CD14-positive monocyte (primary cell): ENCODE results near the gene F13B. TPM values are rescaled to one million over a fixed set of nuclear protein-coding genes. Genes with fewer than 3 reads are reported as not detected.

ENCODE experiments used
- DNase-seq, 3 donors: peaks; one replicate each; pipeline ENCODE4 v3.0.0-alpha.2; 2011 to 2022
- H2AFZ ChIP-seq: 2 replicates; pipeline ENCODE4 v1.6.0; 2012; ENCODE audit warnings: mild to moderate bottlenecking, low read depth, low read length, inconsistent platforms; ENCODE audit not compliant: insufficient read depth, poor library complexity, severe bottlenecking
- H3K27ac ChIP-seq, 2 donors: 1 replicate in 1 of 2; 2 replicates in 1 of 2; pipeline ENCODE4 v1.5.1; 2012 to 2013; ENCODE audit warnings: low read length in 2 of 2, control low read depth in 1 of 2, inconsistent platforms in 1 of 2, low read depth in 1 of 2, mild to moderate bottlenecking in 1 of 2
- H3K27me3 ChIP-seq, 2 donors: one replicate each; pipeline versions ENCODE4 v1.6.0 to v1.6.1; 2011 to 2013; ENCODE audit warnings: low read length in 2 of 2; ENCODE audit not compliant: control insufficient read depth in 2 of 2, insufficient read depth in 2 of 2
- H3K36me3 ChIP-seq, 2 donors: replicated peaks in 1 of 2; 1 replicate in 1 of 2; 2 replicates in 1 of 2; pipeline versions ENCODE4 v1.5.1 to v1.6.1; 2012 to 2013; ENCODE audit warnings: low read length in 2 of 2, control low read depth in 1 of 2, inconsistent platforms in 1 of 2, mild to moderate bottlenecking in 1 of 2; ENCODE audit not compliant: insufficient read depth in 2 of 2, control insufficient read depth in 1 of 2
- H3K4me1 ChIP-seq, 2 donors: 1 replicate in 1 of 2; 2 replicates in 1 of 2; pipeline versions ENCODE4 v1.5.1 to v1.6.1; 2012 to 2013; ENCODE audit warnings: low read length in 2 of 2, control low read depth in 1 of 2, inconsistent platforms in 1 of 2, mild to moderate bottlenecking in 1 of 2, moderate library complexity in 1 of 2; ENCODE audit not compliant: insufficient read depth in 2 of 2, control insufficient read depth in 1 of 2
- H3K4me2 ChIP-seq: replicated peaks from 2 replicates; pipeline ENCODE3; 2012; ENCODE audit warnings: low read length, moderate library complexity, mild to moderate bottlenecking; ENCODE audit not compliant: poor library complexity, severe bottlenecking; ENCODE audit errors: extremely low read depth
- H3K4me3 ChIP-seq, 3 experiments: fragments of 200-600 bp in 1 of 3; sonication (generic) in 1 of 3; replicated peaks in 1 of 3; 1 replicate in 2 of 3; 2 replicates in 1 of 3; pipeline ENCODE4 v1.5.1; 2011 to 2013; ENCODE audit warnings: low read length in 3 of 3, mild to moderate bottlenecking in 3 of 3, control low read depth in 2 of 3, low read depth in 2 of 3, inconsistent platforms in 1 of 3, moderate library complexity in 1 of 3
- H3K79me2 ChIP-seq: 2 replicates; pipeline ENCODE4 v1.6.0; 2012; ENCODE audit warnings: mild to moderate bottlenecking, control low read depth, inconsistent platforms, low read length, moderate library complexity; ENCODE audit not compliant: insufficient read depth
- H3K9ac ChIP-seq: 2 replicates; pipeline ENCODE4 v1.6.0; 2017; ENCODE audit warnings: low read length, mild to moderate bottlenecking; ENCODE audit not compliant: insufficient read depth, poor library complexity, severe bottlenecking
- H3K9me3 ChIP-seq, 2 donors: replicated peaks in 1 of 2; 1 replicate in 1 of 2; 2 replicates in 1 of 2; pipeline versions ENCODE4 v1.5.1 to v1.6.1; 2012 to 2013; ENCODE audit warnings: low read length in 2 of 2, control low read depth in 1 of 2; ENCODE audit not compliant: control insufficient read depth in 1 of 2, insufficient read depth in 1 of 2
- H4K20me1 ChIP-seq: 2 replicates; pipeline ENCODE4 v1.6.0; 2012; ENCODE audit warnings: mild to moderate bottlenecking, low read length, control low read depth, moderate library complexity; ENCODE audit not compliant: insufficient read depth
- H3K27ac Mint-ChIP-seq, 7 donors: one replicate each; pipeline ENCODE4 v1.8.0; 2020; ENCODE audit warnings: mild to moderate bottlenecking in 7 of 7, mixed read lengths in 7 of 7, moderate library complexity in 6 of 7, inconsistent platforms in 2 of 7
- H3K27me3 Mint-ChIP-seq, 3 donors: one replicate each; pipeline ENCODE4 v1.8.0; 2021 to 2022; ENCODE audit warnings: low read depth in 3 of 3, mild to moderate bottlenecking in 3 of 3, mixed read lengths in 3 of 3, moderate library complexity in 3 of 3, inconsistent platforms in 1 of 3
- H3K36me3 Mint-ChIP-seq, 2 donors: one replicate each; pipeline ENCODE4 v1.8.0; 2020; ENCODE audit warnings: mixed read lengths in 2 of 2, inconsistent platforms in 1 of 2, mild to moderate bottlenecking in 1 of 2
- H3K4me1 Mint-ChIP-seq: one replicate; pipeline ENCODE4 v1.8.0; 2020; ENCODE audit warnings: mild to moderate bottlenecking, mixed read lengths
- H3K4me3 Mint-ChIP-seq, 2 donors: one replicate each; pipeline ENCODE4 v1.8.0; 2020; ENCODE audit warnings: mild to moderate bottlenecking in 2 of 2, mixed read lengths in 2 of 2, moderate library complexity in 1 of 2
- H3K9me3 Mint-ChIP-seq, 7 donors: one replicate each; pipeline ENCODE4 v1.8.0; 2020 to 2022; ENCODE audit warnings: mixed read lengths in 7 of 7, mild to moderate bottlenecking in 6 of 7, moderate library complexity in 6 of 7, inconsistent platforms in 2 of 7
- WGBS: methylation state at CpG from one replicate; pipeline ENCODE4 v1.1.5; 2013; ENCODE audit warnings: missing lambda C conversion rate; ENCODE audit not compliant: insufficient coverage; 5-methylcytosine and 5-hydroxymethylcytosine counted together
- intact Hi-C, 2 donors: fragments of 100-400 bp; cut with micrococcal nuclease; formaldehyde crosslinking; loops; one replicate each; pipeline versions ENCODE4 v1.15.0 to v1.15.1; 2023
- polyA plus RNA-seq, 3 donors: library from polyadenylated mRNA; depleted of rRNA in 1 of 3; unstranded in 2 of 3; stranded (reverse) in 1 of 3; fragments of 300-500 nt in 2 of 3; fragments of >200 nt in 1 of 3; fragmentation: Illumina TruSeq in 2 of 3; gene quantifications; 1 replicate in 2 of 3; 2 replicates in 1 of 3; pipeline ENCODE4 v1.2.3, GENCODE V29; 2012 to 2021
- TF ChIP-seq, protein P1 (sequence below): fragments of 200-600 bp; IDR thresholded peaks from one replicate; pipeline ENCODE4 v1.8.0; 2022; ENCODE audit warnings: antibody characterized with exemption, mild to moderate bottlenecking

The F13B gene
- polyA plus RNA-seq, 3 donors, result not detected

DNA sequence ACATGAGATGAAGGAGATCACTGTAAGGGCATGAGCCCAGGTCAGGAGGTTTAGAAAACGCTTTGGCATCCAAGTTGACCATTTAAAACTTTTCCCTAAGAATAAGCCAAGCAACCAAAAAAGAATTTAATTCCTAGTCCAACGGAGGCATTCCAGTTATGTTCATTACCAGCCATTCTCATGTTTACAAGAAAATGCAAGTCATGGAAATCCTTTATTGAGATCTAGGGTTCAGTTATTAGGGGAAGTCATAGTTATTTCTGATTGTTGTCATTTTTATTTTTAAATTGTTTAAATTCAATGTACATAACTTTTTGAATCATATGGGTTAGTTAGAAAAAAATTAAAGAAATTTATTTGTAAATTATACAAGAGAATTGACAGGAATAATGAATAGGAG, 65.2 kb downstream of the F13B start:
- H3K27me3 Mint-ChIP-seq, result peaks cover 0 to 5% (median 0%) of the 10 kb centered on the region in 3 donors
- intact Hi-C loops, result no loop called here
- H3K27me3 ChIP-seq, result no peaks in the 10 kb centered on the region

DNA sequence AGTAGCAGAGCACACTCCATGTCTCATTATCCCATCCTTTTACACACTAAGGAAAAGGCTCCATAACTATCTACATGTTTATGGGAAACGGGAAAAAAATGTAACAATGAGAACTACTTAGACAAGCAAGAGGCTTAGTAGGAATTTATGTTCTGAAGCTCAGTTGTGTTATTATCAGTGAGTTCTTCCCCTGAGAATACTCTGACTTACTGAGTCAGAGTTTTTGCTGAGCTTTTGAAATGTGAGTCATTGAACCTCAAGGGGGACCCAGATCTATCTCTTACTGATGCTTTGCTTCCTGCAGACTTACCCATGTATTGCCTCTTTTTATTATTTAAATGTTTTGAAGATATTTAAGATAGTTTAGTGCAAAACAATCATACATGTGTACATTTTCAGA, 69.6 kb downstream of the F13B start:
- TF ChIP-seq, protein P1, sequence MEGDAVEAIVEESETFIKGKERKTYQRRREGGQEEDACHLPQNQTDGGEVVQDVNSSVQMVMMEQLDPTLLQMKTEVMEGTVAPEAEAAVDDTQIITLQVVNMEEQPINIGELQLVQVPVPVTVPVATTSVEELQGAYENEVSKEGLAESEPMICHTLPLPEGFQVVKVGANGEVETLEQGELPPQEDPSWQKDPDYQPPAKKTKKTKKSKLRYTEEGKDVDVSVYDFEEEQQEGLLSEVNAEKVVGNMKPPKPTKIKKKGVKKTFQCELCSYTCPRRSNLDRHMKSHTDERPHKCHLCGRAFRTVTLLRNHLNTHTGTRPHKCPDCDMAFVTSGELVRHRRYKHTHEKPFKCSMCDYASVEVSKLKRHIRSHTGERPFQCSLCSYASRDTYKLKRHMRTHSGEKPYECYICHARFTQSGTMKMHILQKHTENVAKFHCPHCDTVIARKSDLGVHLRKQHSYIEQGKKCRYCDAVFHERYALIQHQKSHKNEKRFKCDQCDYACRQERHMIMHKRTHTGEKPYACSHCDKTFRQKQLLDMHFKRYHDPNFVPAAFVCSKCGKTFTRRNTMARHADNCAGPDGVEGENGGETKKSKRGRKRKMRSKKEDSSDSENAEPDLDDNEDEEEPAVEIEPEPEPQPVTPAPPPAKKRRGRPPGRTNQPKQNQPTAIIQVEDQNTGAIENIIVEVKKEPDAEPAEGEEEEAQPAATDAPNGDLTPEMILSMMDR, result no peak
- Histone ChIP-seq H3K9me3 (peaks cover 0 to 1% of the 10 kb centered on the region in 2 donors), H3K27me3 (no peaks in the 10 kb centered on the region), H3K79me2 (no peaks in the 10 kb centered on the region), H3K4me3 (no peak overlapping the region), H3K27ac (no peak overlapping the region), H3K36me3 (no peaks in the 10 kb centered on the region), H3K4me2 (no peak overlapping the region), H3K9ac (no peak overlapping the region), H2AFZ (no peak overlapping the region), H3K4me1 (no peaks in the 10 kb centered on the region), H4K20me1 (no peaks in the 10 kb centered on the region)
- Mint-ChIP-seq H3K27me3 (peaks cover 0 to 2% (median 0%) of the 10 kb centered on the region in 3 donors), H3K36me3 (no peaks in the 10 kb centered on the region), H3K9me3 (peaks cover 0 to 5% (median under 1%) of the 10 kb centered on the region in 7 donors), H3K4me1 (no peaks in the 10 kb centered on the region), H3K27ac (no peak overlapping the region), H3K4me3 (no peak overlapping the region)
- WGBS, result no CpG with 5 or more reads among the region's 1 CpG
- DNase-seq, result no peak
- intact Hi-C loops, result no loop called here

More for the DNA sequence above, 65.2 kb downstream of the F13B start:
- H3K4me3 ChIP-seq, result no peak overlapping the region
- no peaks in the 10 kb centered on the region for H3K4me1 Mint-ChIP-seq
- no peaks in the 10 kb centered on the region for H3K9me3 ChIP-seq
- H4K20me1 ChIP-seq, result no peaks in the 10 kb centered on the region
- no CpG with 5 or more reads among the region's 2 CpGs for whole genome bisulfite sequencing
- no peak overlapping the region for H3K4me3 Mint-ChIP-seq
- H3K27ac Mint-ChIP-seq, result no peak overlapping the region
- no peaks in the 10 kb centered on the region for H3K79me2 ChIP-seq
- no peak for DNase-seq
- H3K4me1 ChIP-seq, result no peaks in the 10 kb centered on the region
- H3K4me2 ChIP-seq, result no peak overlapping the region
- peaks cover 0 to 2% (median under 1%) of the 10 kb centered on the region in 7 donors for H3K9me3 Mint-ChIP-seq
- H3K36me3 ChIP-seq, result no peaks in the 10 kb centered on the region
- H3K27ac ChIP-seq, result no peak overlapping the region
- H3K9ac ChIP-seq, result no peak overlapping the region
- TF ChIP-seq, protein P1, result no peak
- H2AFZ ChIP-seq, result no peak overlapping the region
- H3K36me3 Mint-ChIP-seq, result no peaks in the 10 kb centered on the region
